ENCODE measurements around the gene FMN1.
A peak's percentile ranks its signal among the peaks of the same experiment; 100 is the strongest.

FMN1 gene

DNA sequence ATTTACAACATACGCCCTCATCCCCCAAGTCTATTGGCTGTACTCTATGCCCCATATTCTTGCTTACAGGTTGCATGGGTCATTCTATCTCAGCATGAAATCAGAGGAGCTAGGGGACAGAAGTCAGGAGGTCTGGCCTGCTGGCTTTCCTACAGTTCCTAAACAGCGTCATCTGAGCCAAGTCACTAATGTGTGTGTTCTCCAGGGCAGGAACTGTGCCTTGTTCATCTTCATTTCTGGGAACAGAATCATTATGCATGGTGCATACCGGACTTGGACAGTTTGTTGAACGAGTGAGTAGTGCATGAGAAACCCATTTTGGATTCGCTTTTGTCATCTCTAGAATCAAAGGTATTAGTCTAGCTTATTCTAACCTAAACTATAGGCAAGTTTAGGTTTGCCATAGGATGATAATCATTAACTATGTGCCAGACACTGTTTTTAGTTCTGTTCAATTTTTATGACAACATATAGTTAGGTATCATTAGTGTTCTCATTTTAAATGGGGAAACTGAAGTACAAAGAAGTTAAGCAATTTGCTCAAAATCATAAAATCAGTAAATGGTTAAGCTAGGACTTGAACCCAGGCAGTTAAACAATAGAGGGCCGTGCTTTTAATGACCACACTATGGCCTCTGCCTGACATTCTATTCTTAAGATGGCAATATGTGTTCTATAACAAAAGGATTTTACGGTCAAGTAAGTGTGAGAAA is 105.2 kb downstream of the FMN1 start:
- Histone ChIP-seq H3K4me2 (peak overlapping the region; percentile 41; the same call in 1 of the 2 replicates), H3K4me3 (IDR thresholded peaks at IDR 0.05; ENCODE audit: insufficient read depth, low read depth, low read length) (no peak overlapping the region), H3K27ac (no peak overlapping the region)

DNA sequence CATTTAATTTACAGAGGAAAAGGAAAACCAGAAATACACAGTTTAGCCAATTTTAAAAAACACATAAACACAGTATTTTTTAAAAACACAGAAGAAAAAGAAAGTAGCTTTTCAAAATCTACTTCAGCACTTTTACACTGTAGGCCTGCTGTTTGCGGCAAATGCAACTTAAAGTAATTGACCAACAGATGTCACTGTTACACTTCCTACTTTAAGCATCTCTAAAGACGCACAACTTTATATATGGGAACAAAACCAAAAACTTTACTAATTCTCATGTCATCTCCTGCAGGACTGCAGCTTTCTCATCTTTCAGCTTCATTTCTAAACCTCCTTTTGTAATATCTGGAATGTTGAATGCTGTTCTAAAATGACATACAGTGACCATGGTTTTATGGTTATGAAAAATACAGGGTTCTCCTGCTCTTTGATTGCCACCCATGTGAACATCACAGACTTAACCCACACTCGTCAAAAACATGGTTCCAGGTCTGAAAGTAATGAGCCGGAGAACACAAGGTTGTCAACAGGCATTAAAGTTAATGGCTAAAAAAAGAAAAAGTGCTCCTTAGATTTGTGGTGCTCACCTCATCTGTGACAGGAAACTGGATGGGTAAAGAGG is 107.9 kb downstream of the FMN1 start:
- Histone ChIP-seq H3K79me2 (ENCODE audit: insufficient read depth, low read depth) (no peaks in the 10 kb centered on the region), H3K27ac (no peak overlapping the region), H4K20me1 (ENCODE audit: insufficient read depth) (no peaks in the 10 kb centered on the region), H3K4me3 (IDR thresholded peaks at IDR 0.05; ENCODE audit: insufficient read depth, low read depth, low read length) (no peak overlapping the region), H3K4me1 (ENCODE audit: low read depth, poor library complexity, severe bottlenecking) (peaks cover 29% of the 10 kb centered on the region), H2AFZ (ENCODE audit: low read depth) (no peak overlapping the region), H3K27me3 (ENCODE audit: insufficient read depth, low read depth) (no peaks in the 10 kb centered on the region), H3K9ac (no peak overlapping the region), H3K36me3 (ENCODE audit: insufficient read depth) (no peaks in the 10 kb centered on the region), H3K4me2 (no peak overlapping the region; the same call in 1 of the 2 replicates)
- TF ChIP-seq, protein P1, sequence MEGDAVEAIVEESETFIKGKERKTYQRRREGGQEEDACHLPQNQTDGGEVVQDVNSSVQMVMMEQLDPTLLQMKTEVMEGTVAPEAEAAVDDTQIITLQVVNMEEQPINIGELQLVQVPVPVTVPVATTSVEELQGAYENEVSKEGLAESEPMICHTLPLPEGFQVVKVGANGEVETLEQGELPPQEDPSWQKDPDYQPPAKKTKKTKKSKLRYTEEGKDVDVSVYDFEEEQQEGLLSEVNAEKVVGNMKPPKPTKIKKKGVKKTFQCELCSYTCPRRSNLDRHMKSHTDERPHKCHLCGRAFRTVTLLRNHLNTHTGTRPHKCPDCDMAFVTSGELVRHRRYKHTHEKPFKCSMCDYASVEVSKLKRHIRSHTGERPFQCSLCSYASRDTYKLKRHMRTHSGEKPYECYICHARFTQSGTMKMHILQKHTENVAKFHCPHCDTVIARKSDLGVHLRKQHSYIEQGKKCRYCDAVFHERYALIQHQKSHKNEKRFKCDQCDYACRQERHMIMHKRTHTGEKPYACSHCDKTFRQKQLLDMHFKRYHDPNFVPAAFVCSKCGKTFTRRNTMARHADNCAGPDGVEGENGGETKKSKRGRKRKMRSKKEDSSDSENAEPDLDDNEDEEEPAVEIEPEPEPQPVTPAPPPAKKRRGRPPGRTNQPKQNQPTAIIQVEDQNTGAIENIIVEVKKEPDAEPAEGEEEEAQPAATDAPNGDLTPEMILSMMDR (conservative IDR thresholded peaks at IDR 0.05; ENCODE audit: low read depth, low read length): peak; percentile 73

More for the DNA sequence above, 105.2 kb downstream of the FMN1 start:
- Histone ChIP-seq H3K27me3 (ENCODE audit: insufficient read depth, low read depth) (no peaks in the 10 kb centered on the region; the same call in 1 of the 2 replicates), H3K36me3 (ENCODE audit: insufficient read depth) (no peaks in the 10 kb centered on the region), H3K4me1 (ENCODE audit: low read depth, poor library complexity, severe bottlenecking) (peaks cover 29% of the 10 kb centered on the region), H4K20me1 (ENCODE audit: insufficient read depth) (no peaks in the 10 kb centered on the region), H3K9ac (no peak overlapping the region), H3K79me2 (ENCODE audit: insufficient read depth, low read depth) (no peaks in the 10 kb centered on the region), H2AFZ (ENCODE audit: low read depth) (no peak overlapping the region)
- TF ChIP-seq, protein P1 (conservative IDR thresholded peaks at IDR 0.05; ENCODE audit: low read depth, low read length): no peak

DNA sequence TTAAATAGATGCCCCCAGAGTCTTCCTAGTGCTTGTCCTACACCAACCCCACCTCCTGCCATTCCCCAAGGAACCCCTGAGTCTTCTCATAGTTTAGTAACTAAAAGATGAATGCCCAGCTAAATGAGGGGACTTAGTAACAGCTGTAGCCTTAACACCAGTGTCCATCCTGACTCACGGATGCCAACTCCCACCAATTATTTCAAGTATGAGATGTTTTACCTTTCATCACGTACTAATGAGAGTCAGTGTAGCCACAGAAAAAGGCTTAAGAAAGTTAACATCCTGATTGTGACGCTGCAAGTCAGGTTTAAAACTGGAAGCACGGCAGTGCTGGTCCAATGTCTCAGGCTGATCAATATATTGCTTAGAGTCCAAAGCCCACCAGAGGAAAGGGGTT is 109.9 kb downstream of the FMN1 start:
- Histone ChIP-seq H3K4me3 (IDR thresholded peaks at IDR 0.05; ENCODE audit: insufficient read depth, low read depth, low read length) (no peak overlapping the region), H3K27me3 (ENCODE audit: insufficient read depth, low read depth) (no peaks in the 10 kb centered on the region), H3K4me1 (ENCODE audit: low read depth, poor library complexity, severe bottlenecking) (peaks cover 13% of the 10 kb centered on the region), H3K9ac (no peak overlapping the region), H2AFZ (ENCODE audit: low read depth) (no peak overlapping the region), H3K79me2 (ENCODE audit: insufficient read depth, low read depth) (no peaks in the 10 kb centered on the region), H3K27ac (no peak overlapping the region), H3K36me3 (ENCODE audit: insufficient read depth) (no peaks in the 10 kb centered on the region), H3K4me2 (no peak overlapping the region), H4K20me1 (ENCODE audit: insufficient read depth) (no peaks in the 10 kb centered on the region)
- TF ChIP-seq, protein P1 (conservative IDR thresholded peaks at IDR 0.05; ENCODE audit: low read depth, low read length): no peak

DNA sequence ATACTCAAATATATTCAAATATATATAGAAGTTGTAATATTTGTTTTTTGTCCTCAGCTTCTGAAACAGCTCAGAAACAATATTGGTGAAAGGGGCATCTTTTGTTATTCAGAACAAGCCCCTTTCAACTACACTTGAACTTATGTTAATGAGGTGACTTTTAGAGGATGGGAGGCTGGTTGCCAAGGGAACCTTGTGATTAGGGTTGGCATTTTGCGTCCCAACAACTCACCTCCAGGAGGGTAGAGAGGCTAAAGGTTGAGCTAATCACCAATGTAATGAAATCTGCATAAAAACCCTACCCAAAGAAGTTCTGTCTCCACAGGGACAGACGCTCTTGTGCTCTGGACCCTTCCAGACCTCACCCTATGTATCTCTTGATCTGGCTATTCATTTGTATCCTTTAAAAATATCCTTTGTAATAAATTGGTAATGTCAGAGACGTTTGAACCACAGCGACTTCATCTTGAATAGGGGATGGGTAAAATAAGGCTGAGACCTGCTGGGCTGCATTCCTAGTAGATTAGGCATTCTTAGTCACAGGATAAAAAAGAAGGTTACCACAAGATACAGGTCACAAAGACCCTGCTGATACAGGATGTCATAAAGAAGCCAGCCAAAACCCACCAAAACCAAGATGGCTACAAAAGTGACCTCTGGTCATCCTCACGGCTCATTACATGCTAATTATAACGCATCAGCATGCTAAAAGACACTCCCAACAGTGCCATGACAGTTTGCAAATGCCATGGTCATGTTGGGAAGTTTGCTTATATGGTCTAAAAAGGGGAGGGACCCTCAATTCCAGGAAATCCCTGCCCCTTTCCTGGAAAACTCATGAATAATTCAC is 111.1 kb downstream of the FMN1 start:
- Histone ChIP-seq H2AFZ (ENCODE audit: low read depth) (no peak overlapping the region), H3K9ac (no peak overlapping the region), H3K79me2 (ENCODE audit: insufficient read depth, low read depth) (no peaks in the 10 kb centered on the region), H3K27me3 (ENCODE audit: insufficient read depth, low read depth) (no peaks in the 10 kb centered on the region), H3K4me1 (ENCODE audit: low read depth, poor library complexity, severe bottlenecking) (peaks cover 8% of the 10 kb centered on the region), H3K4me3 (IDR thresholded peaks at IDR 0.05; ENCODE audit: insufficient read depth, low read depth, low read length) (no peak overlapping the region), H3K27ac (no peak overlapping the region), H4K20me1 (ENCODE audit: insufficient read depth) (no peaks in the 10 kb centered on the region), H3K36me3 (ENCODE audit: insufficient read depth) (no peaks in the 10 kb centered on the region), H3K4me2 (no peak overlapping the region)
- TF ChIP-seq, protein P1 (conservative IDR thresholded peaks at IDR 0.05; ENCODE audit: low read depth, low read length): no peak
